WERI-Rb-1 (cell line): ENCODE results near the gene RNU2-1.
"Not testable (repeated sequence)": the region's sequence is repeated elsewhere in the genome, so short reads cannot be mapped to it uniquely, and the experiment has no call there.

Source experiments
- DNase-seq: peaks from one replicate; pipeline ENCODE4 v3.0.0-alpha.2; 2020
- H3K27ac ChIP-seq: fragments of 250-450 bp; sonication (Bioruptor Pico); 2 replicates; pipeline ENCODE4 v1.5.1; 2020; ENCODE audit warnings: mild to moderate bottlenecking, moderate library complexity
- H3K27me3 ChIP-seq: fragments of 250-450 bp; sonication (Bioruptor Pico); 2 replicates; pipeline ENCODE4 v1.5.1; 2021; ENCODE audit warnings: mild to moderate bottlenecking, low read depth, moderate library complexity; ENCODE audit not compliant: insufficient read depth, severe bottlenecking
- H3K36me3 ChIP-seq: fragments of 250-450 bp; sonication (Bioruptor Pico); 2 replicates; pipeline ENCODE4 v1.5.1; 2020; ENCODE audit warnings: mild to moderate bottlenecking, moderate library complexity
- H3K4me3 ChIP-seq: 2 replicates; pipeline ENCODE4 v1.5.1; 2011; ENCODE audit warnings: low read depth, mild to moderate bottlenecking, control low read depth, low read length
- H3K9me3 ChIP-seq: fragments of 250-450 bp; sonication (Bioruptor Pico); 2 replicates; pipeline ENCODE4 v1.5.1; 2021; ENCODE audit warnings: mild to moderate bottlenecking, moderate library complexity; ENCODE audit not compliant: severe bottlenecking

The RNU2-1 gene

GRCh38 chr17:43233877-43234276, at the start of gene RNU2-1:
Gene RNU2-1 (minus strand): TSS chr17:43233977.
- DNase-seq, H3K9me3 ChIP-seq, H3K4me3 ChIP-seq, H3K27ac ChIP-seq, H3K36me3 ChIP-seq, H3K27me3 ChIP-seq: not testable (repeated sequence)

DNA sequence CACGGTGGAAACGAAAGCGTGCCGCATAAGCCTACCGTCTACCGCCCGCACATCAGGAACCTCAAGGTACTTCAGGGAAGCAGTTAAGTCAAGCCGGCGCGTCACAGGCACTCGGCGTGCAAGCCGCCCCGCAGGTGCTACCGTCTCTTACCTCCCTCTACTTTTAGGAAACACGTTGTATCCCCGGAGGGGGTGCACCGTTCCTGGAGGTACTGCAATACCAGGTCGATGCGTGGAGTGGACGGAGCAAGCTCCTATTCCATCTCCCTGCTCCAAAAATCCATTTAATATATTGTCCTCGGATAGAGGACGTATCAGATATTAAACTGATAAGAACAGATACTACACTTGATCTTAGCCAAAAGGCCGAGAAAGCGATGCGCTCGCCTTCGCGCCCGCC, 39.1 kb upstream of the RNU2-1 start:
- not testable (repeated sequence) for H3K27ac ChIP-seq, H3K27me3 ChIP-seq, H3K4me3 ChIP-seq, H3K9me3 ChIP-seq, DNase-seq, H3K36me3 ChIP-seq

GRCh38 chr17:43272483-43272882, 38.7 kb upstream of the RNU2-1 start:
- not testable (repeated sequence) for H3K9me3 ChIP-seq

DNA sequence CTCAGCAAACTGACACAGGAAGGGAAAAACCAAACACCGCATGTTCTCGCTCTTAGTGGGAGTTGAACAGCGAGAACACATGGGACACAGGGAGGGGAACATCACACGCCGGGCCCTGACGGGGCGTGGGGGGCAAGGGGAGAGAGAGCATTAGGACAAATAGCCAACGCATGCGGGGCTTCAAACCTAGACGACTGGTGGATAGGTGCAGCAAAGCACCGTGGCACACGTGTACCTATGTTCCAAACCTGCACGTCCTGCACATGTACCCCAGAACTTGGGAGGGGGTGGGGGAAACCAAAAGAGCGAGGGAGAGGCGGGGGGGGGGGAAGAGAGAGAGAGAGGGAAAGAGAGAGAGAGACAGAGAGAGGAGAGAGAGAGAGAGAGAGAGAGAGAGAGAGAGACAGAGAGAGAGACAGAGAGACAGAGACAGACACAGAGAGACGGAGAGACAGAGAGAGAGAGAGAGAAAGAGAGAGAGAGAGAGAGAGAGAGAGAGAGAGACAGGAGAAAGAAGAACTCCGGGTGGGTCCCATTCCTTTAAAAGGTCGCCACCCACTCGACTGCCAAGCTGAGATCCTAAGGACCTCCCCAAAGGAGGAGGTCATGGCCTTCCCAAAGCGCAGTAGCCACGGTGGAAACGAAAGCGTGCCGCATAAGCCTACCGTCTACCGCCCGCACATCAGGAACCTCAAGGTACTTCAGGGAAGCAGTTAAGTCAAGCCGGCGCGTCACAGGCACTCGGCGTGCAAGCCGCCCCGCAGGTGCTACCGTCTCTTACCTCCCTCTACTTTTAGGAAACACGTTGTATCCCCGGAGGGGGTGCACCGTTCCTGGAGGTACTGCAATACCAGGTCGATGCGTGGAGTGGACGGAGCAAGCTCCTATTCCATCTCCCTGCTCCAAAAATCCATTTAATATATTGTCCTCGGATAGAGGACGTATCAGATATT, 37.1 kb upstream of the RNU2-1 start:
- not testable (repeated sequence) for H3K27me3 ChIP-seq

More at GRCh38 chr17:43272483-43272882, 38.7 kb upstream of the RNU2-1 start:
- H3K36me3 ChIP-seq, H3K4me3 ChIP-seq, H3K27me3 ChIP-seq, H3K27ac ChIP-seq: not testable (repeated sequence)
- peak; percentile 54 for DNase-seq

DNA sequence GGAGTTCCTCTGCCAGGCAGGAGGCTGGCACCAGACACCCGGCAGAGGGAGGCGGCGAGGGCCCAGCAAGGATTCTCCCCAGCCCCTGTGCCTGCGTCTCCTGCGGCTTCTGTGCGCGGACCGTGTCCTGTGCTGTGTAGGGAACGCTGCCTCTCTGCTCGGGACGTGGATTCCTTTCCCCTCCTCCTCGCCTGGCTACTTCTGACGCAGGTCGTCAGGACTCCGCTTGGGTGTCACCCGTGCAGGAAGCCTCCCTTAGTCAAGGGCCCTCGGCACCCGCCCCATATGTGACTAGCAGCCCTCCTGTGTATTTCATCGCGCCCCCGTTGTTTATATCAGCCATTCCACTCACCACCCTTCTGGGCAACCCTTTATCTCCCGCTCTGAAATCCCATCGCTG, 12.7 kb upstream of the RNU2-1 start:
- H3K36me3 ChIP-seq, DNase-seq, H3K4me3 ChIP-seq, H3K9me3 ChIP-seq, H3K27me3 ChIP-seq, H3K27ac ChIP-seq: not testable (repeated sequence)

More for the DNA sequence above, 37.1 kb upstream of the RNU2-1 start:
- not testable (repeated sequence) for DNase-seq, H3K27ac ChIP-seq, H3K36me3 ChIP-seq, H3K4me3 ChIP-seq, H3K9me3 ChIP-seq

- H3K27me3 ChIP-seq, DNase-seq, H3K27ac ChIP-seq, H3K4me3 ChIP-seq, H3K9me3 ChIP-seq, H3K36me3 ChIP-seq: not testable (repeated sequence)
Measured at GRCh38 chr17:43240596-43241352, 7.0 kb upstream of the RNU2-1 start.

DNA sequence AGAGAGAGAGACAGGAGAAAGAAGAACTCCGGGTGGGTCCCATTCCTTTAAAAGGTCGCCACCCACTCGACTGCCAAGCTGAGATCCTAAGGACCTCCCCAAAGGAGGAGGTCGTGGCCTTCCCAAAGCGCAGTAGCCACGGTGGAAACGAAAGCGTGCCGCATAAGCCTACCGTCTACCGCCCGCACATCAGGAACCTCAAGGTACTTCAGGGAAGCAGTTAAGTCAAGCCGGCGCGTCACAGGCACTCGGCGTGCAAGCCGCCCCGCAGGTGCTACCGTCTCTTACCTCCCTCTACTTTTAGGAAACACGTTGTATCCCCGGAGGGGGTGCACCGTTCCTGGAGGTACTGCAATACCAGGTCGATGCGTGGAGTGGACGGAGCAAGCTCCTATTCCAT, 5.8 kb upstream of the RNU2-1 start:
- not testable (repeated sequence) for H3K36me3 ChIP-seq, H3K27me3 ChIP-seq, DNase-seq, H3K27ac ChIP-seq, H3K4me3 ChIP-seq, H3K9me3 ChIP-seq

- H3K27ac ChIP-seq, DNase-seq, H3K36me3 ChIP-seq, H3K4me3 ChIP-seq, H3K27me3 ChIP-seq, H3K9me3 ChIP-seq: not testable (repeated sequence)
Measured at GRCh38 chr17:43233263-43233662, 514 bp downstream of the RNU2-1 start.

DNA sequence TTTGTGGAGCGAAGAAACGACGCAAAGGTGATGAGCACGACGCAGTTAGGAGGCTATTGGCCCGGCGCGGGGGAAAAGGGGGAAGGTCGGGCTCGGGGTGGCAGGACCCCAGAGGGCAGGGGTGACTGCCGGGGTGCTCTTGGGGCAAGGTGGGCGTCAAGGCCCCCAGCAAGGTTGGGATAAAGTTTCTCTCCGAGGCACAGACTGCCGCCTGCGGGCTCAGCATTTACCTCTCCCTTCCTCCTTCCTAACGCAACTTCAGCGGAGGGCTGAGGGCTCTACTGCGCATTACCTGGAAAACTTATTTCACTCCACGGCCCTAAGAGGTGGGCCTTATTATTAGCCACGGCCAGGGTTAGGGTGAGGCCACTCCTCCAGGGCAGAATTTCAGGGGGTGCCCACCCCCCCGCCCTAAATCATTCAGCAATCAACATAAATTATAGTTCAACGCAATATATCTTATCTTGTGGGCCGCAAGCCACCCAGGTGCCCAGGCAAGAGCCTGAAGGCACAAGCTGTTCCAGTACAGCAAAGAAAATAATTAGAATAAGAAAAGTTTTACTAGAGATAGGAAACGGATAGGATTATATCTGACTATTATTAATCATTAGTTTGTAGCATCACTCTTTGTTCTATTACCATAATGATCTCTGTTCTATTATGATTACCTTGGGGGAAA, 1.6 kb downstream of the RNU2-1 start:
- peak; percentile 61 for DNase-seq
- not testable (repeated sequence) for H3K27me3 ChIP-seq, H3K9me3 ChIP-seq, H3K36me3 ChIP-seq, H3K4me3 ChIP-seq, H3K27ac ChIP-seq

DNA sequence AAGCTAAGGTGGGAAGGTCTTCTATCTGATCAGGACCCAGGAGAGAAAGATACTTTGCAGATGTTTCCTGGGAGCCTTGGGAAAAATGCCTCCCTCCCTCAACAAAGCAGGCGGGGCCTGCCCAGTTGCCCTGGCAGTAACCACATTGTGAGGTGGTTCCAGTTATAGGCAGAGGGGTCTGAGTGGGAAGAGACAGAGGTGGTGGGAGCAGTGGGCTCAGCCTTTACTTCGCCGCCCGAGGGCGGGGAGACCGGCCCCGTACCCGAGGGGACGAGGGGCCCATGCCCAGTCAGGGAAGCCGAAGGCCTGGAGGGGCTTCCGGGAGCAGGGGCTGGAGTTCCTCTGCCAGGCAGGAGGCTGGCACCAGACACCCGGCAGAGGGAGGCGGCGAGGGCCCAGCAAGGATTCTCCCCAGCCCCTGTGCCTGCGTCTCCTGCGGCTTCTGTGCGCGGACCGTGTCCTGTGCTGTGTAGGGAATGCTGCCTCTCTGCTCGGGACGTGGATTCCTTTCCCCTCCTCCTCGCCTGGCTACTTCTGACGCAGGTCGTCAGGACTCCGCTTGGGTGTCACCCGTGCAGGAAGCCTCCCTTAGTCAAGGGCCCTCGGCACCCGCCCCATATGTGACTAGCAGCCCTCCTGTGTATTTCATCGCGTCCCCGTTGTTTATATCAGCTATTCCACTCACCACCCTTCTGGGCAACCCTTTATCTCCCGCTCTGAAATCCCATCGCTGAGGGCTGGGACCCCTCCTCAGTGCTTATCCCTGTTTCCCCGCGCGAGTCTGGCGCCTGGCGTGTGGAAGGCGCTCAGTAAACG, 2.4 kb downstream of the RNU2-1 start:
- H3K4me3 ChIP-seq, H3K9me3 ChIP-seq, DNase-seq, H3K27ac ChIP-seq, H3K27me3 ChIP-seq, H3K36me3 ChIP-seq: not testable (repeated sequence)

DNA sequence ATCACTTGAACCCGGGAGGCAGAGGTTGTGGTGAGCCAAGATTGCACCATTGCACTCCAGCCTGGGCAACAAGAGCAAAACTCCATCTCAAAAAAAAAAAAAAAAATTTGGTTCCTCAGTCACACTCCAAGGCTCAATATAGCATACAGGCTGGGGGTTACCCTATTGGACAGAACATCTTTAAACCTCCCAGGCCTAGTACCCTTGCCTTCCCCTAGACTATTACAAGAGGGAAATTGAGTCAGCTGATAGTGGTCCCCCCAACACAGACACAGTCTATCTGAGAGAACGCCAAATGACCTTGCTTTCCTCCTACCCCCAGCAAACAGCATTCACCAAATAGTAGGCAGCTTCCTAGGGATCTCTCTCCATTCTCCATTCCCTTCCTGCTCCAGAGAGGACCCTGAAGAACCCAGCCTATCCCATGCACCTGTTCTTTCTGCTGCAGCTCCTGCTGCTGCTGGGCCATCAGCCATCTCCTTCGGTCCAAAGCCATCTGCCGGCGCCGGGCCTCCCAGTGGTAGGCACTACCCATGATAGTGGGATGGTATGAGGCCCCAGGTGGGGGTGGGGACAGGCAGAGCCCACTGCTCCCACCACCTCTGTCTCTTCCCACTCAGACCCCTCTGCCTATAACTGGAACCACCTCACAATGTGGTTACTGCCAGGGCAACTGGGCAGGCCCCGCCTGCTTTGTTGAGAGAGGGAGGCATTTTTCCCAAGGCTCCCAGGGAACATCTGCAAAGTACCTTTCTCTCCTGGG, 5.6 kb downstream of the RNU2-1 start, which contains the start of gene CCDC200:
Gene CCDC200 (minus strand): TSS at position 604 of the 763 bp plus-strand sequence. CDS start 69 bp downstream, at position 535.
- H3K36me3 ChIP-seq, H3K27me3 ChIP-seq, H3K9me3 ChIP-seq, DNase-seq, H3K4me3 ChIP-seq, H3K27ac ChIP-seq: not testable (repeated sequence)
